ENCODE data around the gene PLTP. TPM values are rescaled to one million over a fixed set of nuclear protein-coding genes. Genes with fewer than 3 reads are reported as not detected.

PLTP gene
- total and polyA plus RNA-seq, 2 of the 13 experiments (the other 11 are each of a cell fraction or from before 2014, with no cell fraction given), result 16.9 to 28.6 TPM

- no peak for TF ChIP-seq ZNF383 (CRISPR knock-in tag; IDR thresholded peaks at IDR 0.05; ENCODE audit: borderline replicate concordance)
- TF ChIP-seq USF2 (IDR thresholded peaks at IDR 0.05; ENCODE audit: low read depth, low read length), result no peak
- no peak for TF ChIP-seq USF2 (CRISPR knock-in tag; IDR thresholded peaks at IDR 0.05; ENCODE audit: borderline replicate concordance)
- TF ChIP-seq PBX3 (CRISPR knock-in tag; IDR thresholded peaks at IDR 0.05; ENCODE audit: borderline replicate concordance), result no peak
- no peak for TF ChIP-seq GRHL1 (CRISPR knock-in tag; conservative IDR thresholded peaks at IDR 0.05)
- TF ChIP-seq BATF2 (CRISPR knock-in tag; IDR thresholded peaks at IDR 0.05), result no peak
- peak; percentile 72; the same call in 1 of the 2 replicates for TF ChIP-seq ZXDC (CRISPR knock-in tag; IDR thresholded peaks at IDR 0.05)
- peak; percentile 89 for TF ChIP-seq ZSCAN31 (CRISPR knock-in tag; IDR thresholded peaks at IDR 0.05; ENCODE audit: low read depth)
- TF ChIP-seq TFAP4 (IDR thresholded peaks at IDR 0.05; ENCODE audit: borderline replicate concordance, low read depth), result peak; percentile 79; the same call in 1 of the 2 replicates
- no peak; the same call in 1 of the 2 replicates for TF ChIP-seq ZGPAT (CRISPR knock-in tag; IDR thresholded peaks at IDR 0.05)
- peak; percentile 74 for TF ChIP-seq MED1 (CRISPR knock-in tag; IDR thresholded peaks at IDR 0.05)
- TF ChIP-seq ZBTB8A (CRISPR knock-in tag; IDR thresholded peaks at IDR 0.05; ENCODE audit: borderline replicate concordance, low read depth), result no peak
- TF ChIP-seq ARNT2 (CRISPR knock-in tag; IDR thresholded peaks at IDR 0.05; ENCODE audit: low read depth), result 0 out of 2 replicates have a peak, but pooled peaks have one; percentile 33
- TF ChIP-seq MZF1 (CRISPR knock-in tag; IDR thresholded peaks at IDR 0.05; ENCODE audit: borderline replicate concordance), result 0 out of 2 replicates have a peak, but pooled peaks have one; percentile 3
- no peak; the same call in 1 of the 2 replicates for TF ChIP-seq KLF11 (CRISPR knock-in tag; IDR thresholded peaks at IDR 0.05)
- no peak for TF ChIP-seq MTF2 (CRISPR knock-in tag; IDR thresholded peaks at IDR 0.05; ENCODE audit: borderline replicate concordance)
- no peak for TF ChIP-seq RFX5 (IDR thresholded peaks at IDR 0.05; ENCODE audit: low read depth, low read length)
Observed at GRCh38 chr20:45933266-45934045, 21.5 kb upstream of the PLTP start (continued).

Data from HepG2 (cell line).